NCI-H510A (cell line): ENCODE data around the gene JAZF1.
"Not testable (repeated sequence)": the region's sequence is repeated elsewhere in the genome, so short reads cannot be mapped to it uniquely, and the experiment has no call there.

ENCODE experiments used
- DNase-seq: peaks from one replicate; lab custom pipeline; 2025; lab: John Stamatoyannopoulos, UW

JAZF1 gene

DNA sequence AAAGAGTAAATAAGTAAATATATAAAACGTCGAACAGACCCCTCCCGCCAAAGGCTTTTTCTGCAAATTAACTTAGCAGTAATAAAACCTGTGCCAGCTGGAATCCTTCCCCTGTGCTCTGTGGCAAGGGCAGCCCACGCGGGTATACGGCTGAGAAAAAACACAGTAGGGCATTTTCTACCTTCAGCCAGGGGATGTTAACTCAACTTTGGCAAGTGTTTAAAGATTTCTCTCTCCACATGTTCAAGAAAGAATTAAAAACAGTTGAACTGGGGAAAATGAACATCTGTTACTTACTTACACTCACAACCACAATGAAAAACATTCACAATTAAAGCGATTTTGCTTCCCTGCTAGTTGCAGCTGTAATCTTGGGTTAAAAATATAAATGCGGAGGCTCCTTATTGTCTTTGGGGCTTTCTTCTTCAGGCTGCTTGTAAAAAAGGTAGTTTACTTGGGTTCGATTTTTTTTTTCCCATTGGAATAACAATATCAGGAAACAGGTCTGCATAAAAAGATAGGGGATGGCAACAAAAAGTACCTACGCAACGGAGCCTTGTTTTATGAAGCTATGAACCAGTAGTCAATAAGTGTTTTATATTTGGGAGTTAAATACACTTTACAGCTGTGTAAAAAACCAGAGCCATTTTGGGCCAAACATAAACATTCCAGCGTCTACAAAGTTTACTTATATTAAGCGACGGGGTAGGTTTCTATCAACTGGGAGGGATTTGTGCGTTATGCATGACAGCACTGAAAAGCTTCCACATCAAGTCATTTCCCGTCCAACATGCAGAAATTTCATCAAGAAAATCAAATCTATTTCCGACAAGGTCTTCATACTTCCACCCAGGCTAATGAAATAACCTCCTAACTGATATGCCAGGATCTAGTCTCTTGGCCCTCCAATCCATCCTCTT is 308.0 kb downstream of the JAZF1 start:
- no peak for DNase-seq

GRCh38 chr7:27871866-27872265 is 308.7 kb downstream of the JAZF1 start:
- DNase-seq: no peak

DNA sequence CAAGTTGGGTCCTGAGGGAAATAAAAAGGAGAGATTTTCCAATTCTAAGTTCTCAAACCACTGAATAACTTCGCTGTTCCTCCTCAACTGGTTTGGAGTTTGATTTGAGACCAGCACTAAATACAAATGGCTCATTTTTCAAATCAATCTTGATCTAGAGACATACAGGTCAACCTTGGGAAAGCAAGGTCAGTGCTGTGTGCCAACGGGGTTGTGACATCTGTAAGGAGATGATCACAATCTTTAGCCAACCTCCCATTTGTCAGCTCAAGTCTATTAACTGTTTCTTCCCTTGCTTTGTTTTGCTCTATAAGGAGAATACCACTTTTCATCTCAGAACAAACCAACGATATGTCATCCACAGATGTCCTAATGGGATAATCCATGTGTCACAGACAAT is 309.5 kb downstream of the JAZF1 start:
- no peak for DNase-seq

- DNase-seq: no peak
Measured at GRCh38 chr7:27870595-27870994, 310.0 kb downstream of the JAZF1 start.

DNA sequence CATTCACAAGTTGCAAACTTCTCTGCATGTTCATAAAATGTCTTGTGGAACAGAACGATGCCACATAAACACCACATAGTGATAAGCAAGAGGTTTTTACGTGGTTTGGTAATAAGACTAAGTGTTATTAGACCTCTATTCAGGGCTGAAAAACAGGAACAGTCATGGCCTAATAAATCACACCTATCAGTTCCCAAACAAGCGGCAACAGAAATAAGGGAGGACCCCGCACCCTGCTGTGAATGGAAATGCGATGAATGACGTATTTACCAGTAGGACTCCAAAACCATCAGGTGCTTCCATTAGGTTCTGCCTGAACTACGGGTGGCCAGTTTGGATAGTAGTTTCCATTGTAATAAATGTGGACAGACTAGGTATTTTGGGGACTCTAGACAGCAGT is 311.5 kb downstream of the JAZF1 start:
- no peak for DNase-seq

- DNase-seq: no peak
Measured at GRCh38 chr7:27868131-27868550, 312.5 kb downstream of the JAZF1 start.

DNA sequence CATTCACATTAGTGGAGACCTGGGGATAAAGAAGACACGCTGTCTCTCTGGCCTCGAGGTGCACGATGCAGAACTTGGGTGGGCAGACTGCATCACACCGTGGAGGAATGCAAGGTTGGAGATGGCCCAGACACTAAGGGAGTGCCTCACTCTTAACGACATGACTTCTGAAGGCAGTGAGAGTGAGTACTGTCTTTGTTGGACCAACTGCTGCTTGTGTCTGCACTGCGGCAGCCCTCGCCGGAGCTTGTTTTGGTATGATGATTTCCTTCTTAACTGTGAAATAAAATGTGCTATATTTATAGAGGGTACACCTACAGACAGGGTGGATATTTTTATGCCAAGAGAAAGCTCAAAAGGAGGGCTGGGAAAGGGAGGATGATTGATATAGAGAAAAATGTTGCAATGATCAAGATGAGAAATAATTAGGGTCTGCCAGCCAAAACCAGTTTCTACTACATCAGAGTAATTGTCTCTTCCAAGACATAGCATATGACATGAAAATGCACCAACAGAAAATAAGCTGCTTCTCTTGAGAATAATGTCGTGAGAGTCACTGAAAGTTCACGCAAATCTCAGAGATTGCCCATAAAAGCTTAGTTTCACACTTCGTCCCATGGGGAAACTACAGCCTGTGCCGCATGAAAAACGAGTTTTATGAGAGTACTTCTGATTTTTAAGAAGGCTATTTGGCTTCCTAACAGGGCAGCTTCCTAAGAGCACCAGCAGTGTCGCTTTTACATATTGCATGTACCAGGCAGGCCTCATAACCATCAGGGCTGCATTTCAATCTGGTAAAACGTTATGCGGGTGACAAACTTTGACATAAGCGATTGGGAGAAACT is 313.5 kb downstream of the JAZF1 start:
- no peak for DNase-seq

DNA sequence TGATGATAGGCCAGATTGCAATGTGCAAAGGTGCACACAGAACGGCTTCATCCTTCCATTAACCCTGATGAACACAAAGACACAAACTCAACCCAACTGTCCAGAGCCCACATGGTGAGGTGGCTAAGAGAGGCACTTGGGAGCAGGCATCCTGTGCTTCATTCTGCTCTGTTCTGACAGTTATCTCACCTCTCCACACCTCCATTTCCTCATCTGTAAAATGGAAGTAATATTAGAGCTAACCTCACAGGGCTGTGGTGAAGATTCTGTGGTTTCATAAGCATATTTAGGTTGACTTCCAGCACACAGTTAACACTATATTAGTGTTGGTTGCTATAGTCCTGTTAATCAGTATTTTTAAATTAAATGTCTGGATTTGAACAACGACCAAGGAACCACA is 314.3 kb downstream of the JAZF1 start:
- DNase-seq: no peak

DNA sequence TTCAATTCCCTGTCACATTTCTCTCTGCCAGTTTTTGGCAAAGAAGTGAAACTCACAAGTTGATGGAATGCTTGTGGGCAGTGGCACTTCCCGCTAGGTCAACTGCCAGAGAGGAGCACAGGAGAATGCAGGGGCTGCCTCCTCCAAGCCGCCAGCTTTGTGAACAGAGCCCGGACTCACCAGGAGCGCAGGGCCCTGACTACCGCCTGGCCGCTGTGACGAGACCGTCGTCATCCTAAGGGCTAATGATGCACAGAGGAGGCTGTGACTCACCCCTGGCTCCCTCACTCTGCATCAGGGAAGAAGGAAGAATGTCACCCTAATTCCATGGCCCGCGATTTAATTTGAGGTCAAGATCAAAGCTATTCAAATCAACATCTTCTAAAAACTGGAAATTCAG is 316.7 kb downstream of the JAZF1 start:
- DNase-seq: no peak

- DNase-seq: no peak
Measured at GRCh38 chr7:27861747-27862146, 318.8 kb downstream of the JAZF1 start.

- DNase-seq: no peak
Measured at GRCh38 chr7:27860800-27861199, 319.8 kb downstream of the JAZF1 start.

GRCh38 chr7:27856703-27857485 is 323.7 kb downstream of the JAZF1 start:
- DNase-seq: not testable (repeated sequence)

DNA sequence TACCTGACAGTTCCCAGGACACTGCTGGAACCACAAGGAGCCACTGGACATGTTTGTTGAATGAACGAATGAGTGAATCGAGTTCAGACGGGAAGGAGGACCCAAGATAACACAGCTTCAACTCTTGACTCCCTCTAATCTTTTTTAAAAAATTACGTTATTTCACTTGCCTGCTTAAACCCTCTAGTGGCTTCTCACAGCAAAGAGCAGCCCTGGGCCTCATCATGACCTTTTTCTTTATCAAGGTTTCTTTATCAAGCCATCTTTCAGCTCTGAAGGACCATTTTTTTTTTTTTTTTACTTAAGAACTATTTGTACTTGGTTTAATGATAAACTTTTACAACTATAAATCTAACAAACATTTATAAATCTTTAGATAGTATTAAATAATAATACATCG is 330.1 kb downstream of the JAZF1 start:
- DNase-seq: no peak

DNA sequence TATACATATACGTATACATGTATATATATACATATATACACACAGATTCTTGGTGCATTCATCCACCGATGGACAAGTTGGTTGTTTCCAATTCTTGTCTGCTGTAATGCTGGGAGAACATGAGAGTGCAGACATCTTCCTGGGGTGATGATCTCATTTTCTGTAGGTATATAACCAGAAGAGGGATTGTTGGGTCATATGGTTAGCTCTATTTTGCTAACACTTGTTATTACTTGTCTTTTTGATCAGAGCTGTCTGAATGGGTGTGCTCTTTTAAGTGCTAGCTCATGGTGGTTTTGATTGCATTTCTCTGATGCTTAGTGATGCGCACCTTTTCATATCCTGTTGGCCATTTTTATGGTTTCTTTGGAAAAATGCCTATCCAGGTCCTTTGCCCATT is 334.2 kb downstream of the JAZF1 start:
- no peak for DNase-seq

- DNase-seq: no peak
Measured at GRCh38 chr7:27843584-27844305, 336.9 kb downstream of the JAZF1 start.

DNA sequence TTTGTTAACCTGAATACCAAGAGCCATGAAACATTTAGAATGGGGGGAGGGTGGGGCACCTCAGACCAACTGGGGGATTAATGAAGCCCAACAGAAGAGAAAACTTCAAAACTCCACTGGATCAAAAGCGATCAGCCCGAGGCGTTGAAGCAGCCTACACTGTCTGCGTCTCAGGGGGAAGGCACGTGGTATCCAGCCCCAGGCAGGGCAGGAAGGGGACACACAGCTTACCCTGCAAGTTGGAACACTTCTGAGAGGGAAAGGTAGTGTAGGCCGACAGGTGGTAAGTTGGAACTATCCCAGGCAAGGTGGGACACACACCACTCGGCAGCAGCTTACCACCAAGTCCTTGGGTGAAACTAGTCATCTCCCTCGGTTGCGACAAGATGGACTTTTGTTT is 337.7 kb downstream of the JAZF1 start:
- no peak for DNase-seq

- DNase-seq: no peak
Measured at GRCh38 chr7:27842094-27842692, 338.4 kb downstream of the JAZF1 start.

DNA sequence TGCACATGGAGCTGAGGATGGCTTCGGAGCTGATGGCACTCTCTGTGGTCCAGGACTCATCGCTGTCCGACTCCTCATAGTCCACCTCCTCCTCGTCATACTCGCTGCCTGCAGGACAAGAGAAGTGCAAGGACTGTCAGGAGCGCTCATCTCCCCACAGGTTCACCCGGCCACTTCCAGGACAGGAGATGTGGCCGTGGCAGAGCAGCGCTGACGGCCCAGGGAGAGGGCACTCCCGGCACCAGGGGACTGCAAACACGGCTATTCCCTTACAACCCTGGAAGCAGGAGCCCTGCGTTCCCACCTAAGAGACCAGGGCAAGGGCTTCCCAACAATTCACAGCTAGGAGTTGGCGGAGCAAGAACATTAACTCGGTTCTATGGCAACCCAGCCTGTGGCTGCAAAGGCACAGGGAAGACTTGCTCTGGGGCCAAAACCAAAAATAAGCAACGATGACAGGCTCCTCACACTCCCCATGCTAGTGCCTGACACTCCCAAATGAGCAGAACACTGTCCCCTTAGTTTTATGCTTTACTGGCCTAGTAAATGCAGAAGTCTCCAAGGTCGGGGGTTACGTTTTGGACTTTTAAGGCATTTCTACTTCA is 339.7 kb downstream of the JAZF1 start:
- DNase-seq: no peak

- DNase-seq: no peak
Measured at GRCh38 chr7:27840313-27840712, 340.3 kb downstream of the JAZF1 start.

DNA sequence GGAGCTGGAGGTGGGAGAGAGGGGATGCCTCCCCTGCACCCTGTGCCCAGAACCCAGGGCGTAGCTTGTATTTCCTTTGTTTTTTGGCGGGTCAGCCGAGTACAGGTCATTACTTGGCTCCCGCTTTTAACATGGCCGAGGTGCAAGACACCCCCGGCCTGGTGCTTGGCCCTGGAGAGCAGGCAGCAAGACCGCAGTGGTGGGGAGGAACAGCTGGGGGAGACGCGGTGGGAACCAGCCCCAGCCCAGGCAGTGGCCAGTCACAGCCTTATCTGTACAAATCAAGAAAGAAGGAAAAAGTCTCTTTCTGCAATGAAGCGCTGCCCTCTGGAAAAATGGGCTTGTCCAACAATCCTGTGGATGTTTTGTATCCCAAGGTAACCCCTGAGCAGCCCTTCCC is 341.5 kb downstream of the JAZF1 start:
- DNase-seq: no peak

DNA sequence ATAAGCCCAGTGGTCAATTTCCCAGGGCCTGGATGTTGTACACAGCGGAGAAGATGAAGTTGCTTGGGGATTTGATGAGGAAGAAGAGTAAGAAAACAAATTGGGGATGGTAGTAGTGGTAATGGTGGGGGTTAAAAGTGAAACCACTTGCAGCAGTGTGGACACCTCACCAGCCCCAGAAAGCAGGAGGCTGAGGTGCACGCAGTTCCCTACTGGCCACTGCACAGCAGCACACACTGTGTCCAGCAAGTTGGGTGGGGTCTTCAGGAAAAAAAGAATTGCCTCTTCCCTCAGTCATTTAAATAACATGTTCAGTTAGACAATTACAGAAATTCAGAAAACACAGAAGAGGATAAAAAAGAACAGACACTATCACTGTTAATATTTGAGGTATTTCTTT is 344.1 kb downstream of the JAZF1 start:
- no peak for DNase-seq
